ENCODE measurements around the gene SLC38A4.

DNA sequence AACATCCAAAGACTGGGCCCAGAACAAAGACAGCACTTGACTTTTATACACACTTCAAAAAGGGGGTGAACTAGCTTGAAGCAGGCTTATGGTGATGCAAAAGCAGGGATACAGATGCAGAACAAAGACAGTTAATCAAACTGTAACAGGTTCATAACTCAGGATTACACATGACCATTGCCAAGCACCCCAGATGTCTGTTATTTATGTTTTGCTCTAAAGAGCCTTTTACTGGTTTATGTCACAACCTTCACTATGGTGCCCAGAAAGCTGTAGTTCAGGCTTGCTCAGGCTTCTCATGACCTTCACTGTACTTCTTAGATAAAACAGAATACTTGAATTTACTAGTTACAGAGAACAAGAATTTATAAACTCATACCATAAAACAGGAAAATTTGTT lies 31.7 kb upstream of the SLC38A4 start:
- TF ChIP-seq ZFX (CRISPR knock-in tag; IDR thresholded peaks at IDR 0.05) (no peak), ZNF175 (CRISPR knock-in tag; IDR thresholded peaks at IDR 0.05; ENCODE audit: low read depth) (no peak), ZNF232 (CRISPR knock-in tag; IDR thresholded peaks at IDR 0.05) (no peak), EZH2 (IDR thresholded peaks at IDR 0.05; ENCODE audit: borderline replicate concordance, low read depth, low read length) (no peak)
- TF ChIP-seq, protein P1, sequence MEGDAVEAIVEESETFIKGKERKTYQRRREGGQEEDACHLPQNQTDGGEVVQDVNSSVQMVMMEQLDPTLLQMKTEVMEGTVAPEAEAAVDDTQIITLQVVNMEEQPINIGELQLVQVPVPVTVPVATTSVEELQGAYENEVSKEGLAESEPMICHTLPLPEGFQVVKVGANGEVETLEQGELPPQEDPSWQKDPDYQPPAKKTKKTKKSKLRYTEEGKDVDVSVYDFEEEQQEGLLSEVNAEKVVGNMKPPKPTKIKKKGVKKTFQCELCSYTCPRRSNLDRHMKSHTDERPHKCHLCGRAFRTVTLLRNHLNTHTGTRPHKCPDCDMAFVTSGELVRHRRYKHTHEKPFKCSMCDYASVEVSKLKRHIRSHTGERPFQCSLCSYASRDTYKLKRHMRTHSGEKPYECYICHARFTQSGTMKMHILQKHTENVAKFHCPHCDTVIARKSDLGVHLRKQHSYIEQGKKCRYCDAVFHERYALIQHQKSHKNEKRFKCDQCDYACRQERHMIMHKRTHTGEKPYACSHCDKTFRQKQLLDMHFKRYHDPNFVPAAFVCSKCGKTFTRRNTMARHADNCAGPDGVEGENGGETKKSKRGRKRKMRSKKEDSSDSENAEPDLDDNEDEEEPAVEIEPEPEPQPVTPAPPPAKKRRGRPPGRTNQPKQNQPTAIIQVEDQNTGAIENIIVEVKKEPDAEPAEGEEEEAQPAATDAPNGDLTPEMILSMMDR (IDR thresholded peaks at IDR 0.05 in 2 of 3, conservative IDR thresholded peaks at IDR 0.05 in 1 of 3; ENCODE audit: insufficient read depth in 2 of 3, low read depth in 1 of 3, low read length in 3 of 3) = no peak
- TF ChIP-seq, protein P2, sequence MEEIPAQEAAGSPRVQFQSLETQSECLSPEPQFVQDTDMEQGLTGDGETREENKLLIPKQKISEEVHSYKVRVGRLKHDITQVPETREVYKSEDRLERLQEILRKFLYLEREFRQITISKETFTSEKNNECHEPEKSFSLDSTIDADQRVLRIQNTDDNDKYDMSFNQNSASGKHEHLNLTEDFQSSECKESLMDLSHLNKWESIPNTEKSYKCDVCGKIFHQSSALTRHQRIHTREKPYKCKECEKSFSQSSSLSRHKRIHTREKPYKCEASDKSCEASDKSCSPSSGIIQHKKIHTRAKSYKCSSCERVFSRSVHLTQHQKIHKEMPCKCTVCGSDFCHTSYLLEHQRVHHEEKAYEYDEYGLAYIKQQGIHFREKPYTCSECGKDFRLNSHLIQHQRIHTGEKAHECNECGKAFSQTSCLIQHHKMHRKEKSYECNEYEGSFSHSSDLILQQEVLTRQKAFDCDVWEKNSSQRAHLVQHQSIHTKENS (CRISPR knock-in tag; IDR thresholded peaks at IDR 0.05) = no peak
